Uterus (tissue), 2 donors: ENCODE results near the gene LHCGR.

Experiments
- CTCF ChIP-seq, 4 experiments: fragments of 200-600 bp in 2 of 4; fragments of 450-650 bp in 2 of 4; sonication (generic) in 2 of 4; IDR thresholded peaks; one replicate each; pipeline ENCODE4 v1.5.1; 2016 to 2019; ENCODE audit warnings: antibody characterized with exemption in 4 of 4, mild to moderate bottlenecking in 2 of 4, moderate library complexity in 1 of 4
- POLR2A ChIP-seq, 2 donors: fragments of 450-650 bp; IDR thresholded peaks; one replicate each; pipeline ENCODE4 v1.6.1; 2016; ENCODE audit warnings: antibody characterized with exemption in 2 of 2, mild to moderate bottlenecking in 1 of 2, moderate library complexity in 1 of 2

GRCh38 chr2:48696881-48697280 is 58.6 kb downstream of the LHCGR start:
- no peak for TF ChIP-seq CTCF (IDR thresholded peaks at IDR 0.05)
- TF ChIP-seq POLR2A (IDR thresholded peaks at IDR 0.05) = no peak
